BE2C (cell line): ENCODE results near the gene PTPRM.

ENCODE experiments used
- DNase-seq: peaks from one replicate; pipeline ENCODE4 v3.0.0-alpha.2; 2020
- H3K27me3 ChIP-seq: fragments of 250-450 bp; sonication (Bioruptor Pico); 2 replicates; pipeline ENCODE4 v1.5.1; 2020; ENCODE audit warnings: mild to moderate bottlenecking
- H3K36me3 ChIP-seq: fragments of 250-450 bp; sonication (Bioruptor Pico); 2 replicates; pipeline ENCODE4 v1.5.1; 2020; ENCODE audit warnings: mild to moderate bottlenecking
- H3K4me1 ChIP-seq: fragments of 250-450 bp; sonication (Bioruptor Pico); 2 replicates; pipeline ENCODE4 v1.5.1; 2020
- H3K4me3 ChIP-seq: 2 replicates; pipeline ENCODE4 v1.5.1; 2011; ENCODE audit warnings: low read depth, low read length
- H3K9me3 ChIP-seq: fragments of 250-450 bp; sonication (Bioruptor Pico); 2 replicates; pipeline ENCODE4 v1.5.1; 2020
- CTCF ChIP-seq: IDR thresholded peaks from 2 replicates; pipeline ENCODE4 v1.5.1; 2012; ENCODE audit warnings: mild to moderate bottlenecking, low read depth, low read length

PTPRM gene

GRCh38 chr18:7638321-7638720 lies 71.2 kb downstream of the PTPRM start:
- Histone ChIP-seq H3K36me3 (no peaks in the 10 kb centered on the region), H3K27me3 (no peaks in the 10 kb centered on the region), H3K4me1 (no peaks in the 10 kb centered on the region), H3K4me3 (no peak overlapping the region), H3K9me3 (no peaks in the 10 kb centered on the region)
- no peak for DNase-seq
- no peak for TF ChIP-seq CTCF

GRCh38 chr18:7641813-7642212 lies 74.7 kb downstream of the PTPRM start:
- Histone ChIP-seq H3K4me3 (no peak overlapping the region), H3K36me3 (no peaks in the 10 kb centered on the region), H3K27me3 (no peaks in the 10 kb centered on the region), H3K9me3 (no peaks in the 10 kb centered on the region), H3K4me1 (no peaks in the 10 kb centered on the region)
- no peak for TF ChIP-seq CTCF
- no peak for DNase-seq

- H3K4me3 ChIP-seq = no peak overlapping the region
- H3K27me3 ChIP-seq = no peaks in the 10 kb centered on the region
- TF ChIP-seq CTCF = no peak
- no peaks in the 10 kb centered on the region for H3K9me3 ChIP-seq
- no peaks in the 10 kb centered on the region for H3K4me1 ChIP-seq
- H3K36me3 ChIP-seq = no peaks in the 10 kb centered on the region
- DNase-seq = no peak
Observed at GRCh38 chr18:7642331-7642890, 75.3 kb downstream of the PTPRM start.

- no peaks in the 10 kb centered on the region for H3K36me3 ChIP-seq
- no peak for DNase-seq
- no peaks in the 10 kb centered on the region for H3K4me1 ChIP-seq
- H3K27me3 ChIP-seq = no peaks in the 10 kb centered on the region
- no peak overlapping the region for H3K4me3 ChIP-seq
- no peak for TF ChIP-seq CTCF
- no peaks in the 10 kb centered on the region for H3K9me3 ChIP-seq
Observed at GRCh38 chr18:7645756-7646155, 78.6 kb downstream of the PTPRM start.

GRCh38 chr18:7646174-7646886 lies 79.2 kb downstream of the PTPRM start:
- Histone ChIP-seq H3K4me1 (no peaks in the 10 kb centered on the region), H3K4me3 (no peak overlapping the region), H3K36me3 (no peaks in the 10 kb centered on the region), H3K9me3 (no peaks in the 10 kb centered on the region), H3K27me3 (no peaks in the 10 kb centered on the region)
- DNase-seq = no peak
- TF ChIP-seq CTCF = no peak

- no peaks in the 10 kb centered on the region for H3K9me3 ChIP-seq
- no peak for TF ChIP-seq CTCF
- no peak overlapping the region for H3K4me3 ChIP-seq
- H3K4me1 ChIP-seq = no peaks in the 10 kb centered on the region
- no peak for DNase-seq
- no peaks in the 10 kb centered on the region for H3K27me3 ChIP-seq
- H3K36me3 ChIP-seq = no peaks in the 10 kb centered on the region
Observed at GRCh38 chr18:7647500-7647899, 80.4 kb downstream of the PTPRM start.
